Calu3 (cell line): ENCODE measurements around the gene PAX7. TPM values are rescaled to one million over a fixed set of nuclear protein-coding genes. Genes with fewer than 3 reads are reported as not detected.

Source experiments
- BruUV-seq: library from RNA; stranded (reverse); fragments of 400-500 nt; replicated peaks from 2 replicates; lab custom pipeline; 2021; lab: Mats Ljungman, UMichigan
- CTCF ChIA-PET: fragments of 300-600 bp; sonication (Branson Sonifier 250); formaldehyde crosslinking; loops from one replicate; lab custom pipeline; 2022; ENCODE audit warnings: antibody characterized with exemption; lab: Charles Lee
- DNase-seq: peaks from one replicate; pipeline ENCODE4 v3.0.0; 2022
- H3K27ac Mint-ChIP-seq: one replicate; pipeline ENCODE4 v1.8.0; 2022; ENCODE audit warnings: mixed read lengths; ENCODE audit not compliant: unreplicated experiment
- H3K27me3 Mint-ChIP-seq: one replicate; pipeline ENCODE4 v1.8.0; 2022; ENCODE audit warnings: mixed read lengths; ENCODE audit not compliant: unreplicated experiment
- H3K36me3 Mint-ChIP-seq: one replicate; pipeline ENCODE4 v1.8.0; 2022; ENCODE audit warnings: mild to moderate bottlenecking, moderate library complexity, mixed read lengths; ENCODE audit not compliant: insufficient read depth, unreplicated experiment
- H3K4me1 Mint-ChIP-seq: one replicate; pipeline ENCODE4 v1.8.0; 2022; ENCODE audit warnings: mild to moderate bottlenecking, low read depth, mixed read lengths; ENCODE audit not compliant: unreplicated experiment
- H3K4me3 Mint-ChIP-seq: one replicate; pipeline ENCODE4 v1.8.0; 2022; ENCODE audit warnings: mild to moderate bottlenecking, low read depth, moderate library complexity, mixed read lengths; ENCODE audit not compliant: unreplicated experiment
- H3K9me3 Mint-ChIP-seq: one replicate; pipeline ENCODE4 v1.8.0; 2022; ENCODE audit warnings: low read depth, mixed read lengths; ENCODE audit not compliant: unreplicated experiment
- intact Hi-C: fragments of 100-400 bp; cut with micrococcal nuclease; formaldehyde crosslinking; loops from one replicate; pipeline ENCODE4 v1.10.0; 2022; ENCODE audit not compliant: unreplicated experiment
- total RNA-seq: library from RNA; stranded (reverse); gene quantifications from 2 replicates; pipeline ENCODE4 v1.2.3, GENCODE V29; 2022
- TF ChIP-seq, protein P1 (sequence below): fragments of 200-600 bp; IDR thresholded peaks from one replicate; pipeline ENCODE4 v1.8.0; 2022; ENCODE audit warnings: antibody characterized with exemption; ENCODE audit not compliant: unreplicated experiment

Gene PAX7
- total RNA-seq, 1 experiment from 2014 or later: not detected

DNA sequence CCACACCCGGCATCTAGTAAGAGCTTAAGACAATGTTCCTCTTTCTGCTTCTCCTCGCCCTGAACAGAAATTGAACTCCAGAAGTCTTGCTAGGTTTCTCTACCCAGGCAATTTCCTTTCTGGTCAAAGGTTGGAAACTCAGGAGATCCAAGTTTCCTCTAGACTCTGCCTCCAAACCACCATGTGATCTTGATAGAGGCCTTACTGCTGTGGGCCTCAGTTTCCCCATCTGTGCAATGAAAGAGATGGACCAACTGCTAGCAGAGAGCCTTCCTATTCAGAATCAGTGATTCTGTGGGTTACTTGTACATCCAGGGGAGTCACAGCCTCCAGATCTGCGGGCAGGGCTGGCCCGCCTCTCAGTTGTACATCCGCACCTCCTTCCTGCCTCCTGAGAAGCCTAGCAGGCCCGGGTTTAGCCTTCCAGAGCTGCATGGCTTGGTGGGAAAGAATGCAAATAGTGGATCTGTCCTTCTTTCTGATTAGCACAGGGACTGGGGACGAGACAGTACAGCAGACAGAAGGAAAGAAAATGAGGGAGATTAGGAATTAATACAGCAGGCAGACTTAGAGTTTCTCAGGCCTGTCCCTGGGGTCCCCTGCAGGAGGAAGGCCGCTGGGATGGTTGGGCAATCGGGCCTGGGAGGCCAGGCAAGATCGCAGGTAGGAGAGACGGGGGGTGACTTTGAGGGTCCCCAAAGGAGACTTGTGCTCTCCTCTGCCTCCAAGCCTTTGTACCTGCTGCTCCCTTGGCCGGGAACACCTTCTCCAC is 83.9 kb downstream of the PAX7 start:
- no peaks in the 10 kb centered on the region for H3K4me1 Mint-ChIP-seq
- TF ChIP-seq, protein P1, sequence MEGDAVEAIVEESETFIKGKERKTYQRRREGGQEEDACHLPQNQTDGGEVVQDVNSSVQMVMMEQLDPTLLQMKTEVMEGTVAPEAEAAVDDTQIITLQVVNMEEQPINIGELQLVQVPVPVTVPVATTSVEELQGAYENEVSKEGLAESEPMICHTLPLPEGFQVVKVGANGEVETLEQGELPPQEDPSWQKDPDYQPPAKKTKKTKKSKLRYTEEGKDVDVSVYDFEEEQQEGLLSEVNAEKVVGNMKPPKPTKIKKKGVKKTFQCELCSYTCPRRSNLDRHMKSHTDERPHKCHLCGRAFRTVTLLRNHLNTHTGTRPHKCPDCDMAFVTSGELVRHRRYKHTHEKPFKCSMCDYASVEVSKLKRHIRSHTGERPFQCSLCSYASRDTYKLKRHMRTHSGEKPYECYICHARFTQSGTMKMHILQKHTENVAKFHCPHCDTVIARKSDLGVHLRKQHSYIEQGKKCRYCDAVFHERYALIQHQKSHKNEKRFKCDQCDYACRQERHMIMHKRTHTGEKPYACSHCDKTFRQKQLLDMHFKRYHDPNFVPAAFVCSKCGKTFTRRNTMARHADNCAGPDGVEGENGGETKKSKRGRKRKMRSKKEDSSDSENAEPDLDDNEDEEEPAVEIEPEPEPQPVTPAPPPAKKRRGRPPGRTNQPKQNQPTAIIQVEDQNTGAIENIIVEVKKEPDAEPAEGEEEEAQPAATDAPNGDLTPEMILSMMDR: no peak
- peaks cover 100% of the 10 kb centered on the region for H3K27me3 Mint-ChIP-seq
- no peak for DNase-seq
- no peaks in the 10 kb centered on the region for H3K36me3 Mint-ChIP-seq
- H3K9me3 Mint-ChIP-seq: no peaks in the 10 kb centered on the region
- intact Hi-C loops: no loop called here
- H3K27ac Mint-ChIP-seq: no peak overlapping the region
- BruUV-seq: no TSS peak
- no peak overlapping the region for H3K4me3 Mint-ChIP-seq
- CTCF ChIA-PET: no interaction called here

DNA sequence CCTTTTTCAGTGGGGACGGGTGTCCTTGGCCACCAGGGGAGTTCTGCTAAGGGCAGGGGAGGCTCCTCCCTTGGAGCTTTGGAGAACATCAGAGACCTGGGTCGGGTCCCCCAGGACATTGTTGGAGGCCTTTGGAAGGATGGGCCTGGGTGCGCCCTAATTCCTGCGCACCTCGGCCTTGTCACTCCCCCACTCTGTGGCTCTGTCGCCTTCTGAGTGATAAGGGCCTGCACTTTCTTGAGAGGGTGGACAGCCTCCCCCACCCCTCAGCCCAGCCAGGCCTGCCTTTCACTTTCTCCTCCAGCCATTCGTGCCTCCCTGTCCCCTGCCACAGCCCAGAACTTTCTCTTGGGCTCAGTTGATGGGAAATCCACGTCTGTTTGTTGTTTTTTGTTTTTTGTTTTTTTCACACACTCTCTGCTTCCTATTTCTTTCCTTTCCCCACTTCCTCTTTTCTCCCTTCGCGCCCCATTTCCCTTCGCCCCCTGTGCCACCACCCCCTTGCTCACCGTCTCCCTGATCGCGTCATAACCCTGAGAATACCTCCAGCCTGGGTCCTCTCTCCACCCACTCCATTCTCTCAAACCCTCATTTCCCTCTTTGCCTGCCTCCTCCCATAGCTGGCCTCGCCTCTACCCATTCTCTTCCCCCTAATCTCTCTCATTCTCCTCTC is 85.6 kb downstream of the PAX7 start:
- H3K4me3 Mint-ChIP-seq: no peak overlapping the region

GRCh38 chr1:18716785-18717678 is 86.4 kb downstream of the PAX7 start:
- TF ChIP-seq, protein P1: no peak
- BruUV-seq: no TSS peak
- peaks cover 100% of the 10 kb centered on the region for H3K27me3 Mint-ChIP-seq
- H3K4me3 Mint-ChIP-seq: no peak overlapping the region
- CTCF ChIA-PET: no interaction called here
- no peak for DNase-seq
- H3K36me3 Mint-ChIP-seq: no peaks in the 10 kb centered on the region
- no peaks in the 10 kb centered on the region for H3K9me3 Mint-ChIP-seq
- no peak overlapping the region for H3K27ac Mint-ChIP-seq
- H3K4me1 Mint-ChIP-seq: no peaks in the 10 kb centered on the region
- intact Hi-C loops: no loop called here

More for the DNA sequence above, 85.6 kb downstream of the PAX7 start:
- H3K9me3 Mint-ChIP-seq: no peaks in the 10 kb centered on the region
- TF ChIP-seq, protein P1: no peak
- CTCF ChIA-PET: no interaction called here
- peaks cover 100% of the 10 kb centered on the region for H3K27me3 Mint-ChIP-seq
- H3K36me3 Mint-ChIP-seq: no peaks in the 10 kb centered on the region
- H3K4me1 Mint-ChIP-seq: no peaks in the 10 kb centered on the region
- BruUV-seq: no TSS peak
- no peak for DNase-seq
- intact Hi-C loops: no loop called here
- no peak overlapping the region for H3K27ac Mint-ChIP-seq

- TF ChIP-seq, protein P1: no peak
- no TSS peak for BruUV-seq
- H3K36me3 Mint-ChIP-seq: no peaks in the 10 kb centered on the region
- intact Hi-C loops: no loop called here
- no peak overlapping the region for H3K27ac Mint-ChIP-seq
- H3K27me3 Mint-ChIP-seq: peaks cover 93% of the 10 kb centered on the region
- no peak overlapping the region for H3K4me3 Mint-ChIP-seq
- no peak for DNase-seq
- CTCF ChIA-PET: interaction anchor here (0.6 kb wide), 1 partner anchor 28 kb away, joined by 3 read pairs; no protein-coding TSS in a partner anchor
- H3K4me1 Mint-ChIP-seq: no peaks in the 10 kb centered on the region
- no peaks in the 10 kb centered on the region for H3K9me3 Mint-ChIP-seq
Observed at GRCh38 chr1:18719786-18720451, 89.3 kb downstream of the PAX7 start.
